SK-N-SH treated with all-trans-retinoic acid at 6 μM for 48 hours (cell line): ENCODE measurements around the gene PEAK3.

Source experiments
- ATAC-seq: fragments of 200-7000 bp; cut with Tn5 transposase; 3 replicates; pipeline ENCODE4 v1.9.1; 2020; ENCODE audit warnings: mild to moderate bottlenecking, moderate library complexity
- BACH2 ChIP-seq: fragments of 250-450 bp; sonication (Bioruptor Pico); IDR thresholded peaks from 2 replicates; pipeline ENCODE4 v1.9.0; 2021; ENCODE audit warnings: mild to moderate bottlenecking, borderline replicate concordance
- CSDC2 ChIP-seq: fragments of 250-450 bp; sonication (Bioruptor Pico); IDR thresholded peaks from 2 replicates; pipeline ENCODE4 v1.5.0; 2020; ENCODE audit warnings: mild to moderate bottlenecking, moderate library complexity
- CSRNP3 ChIP-seq: fragments of 250-450 bp; sonication (Bioruptor Pico); IDR thresholded peaks from 2 replicates; pipeline ENCODE4 v1.5.1; 2021; ENCODE audit warnings: mild to moderate bottlenecking, moderate library complexity
- GLIS3 ChIP-seq: fragments of 250-450 bp; sonication (Bioruptor Pico); IDR thresholded peaks from 2 replicates; pipeline ENCODE4 v1.5.0; 2020; ENCODE audit warnings: mild to moderate bottlenecking, moderate library complexity
- OSR1 ChIP-seq: fragments of 250-450 bp; sonication (Bioruptor Pico); IDR thresholded peaks from 2 replicates; pipeline ENCODE4 v1.8.0; 2022; ENCODE audit warnings: moderate library complexity, mild to moderate bottlenecking, inconsistent platforms
- PATZ1 ChIP-seq: fragments of 250-450 bp; sonication (Bioruptor Pico); IDR thresholded peaks from 2 replicates; pipeline ENCODE4 v1.8.0; 2020; ENCODE audit warnings: mild to moderate bottlenecking, moderate library complexity, borderline replicate concordance
- POU6F1 ChIP-seq: fragments of 250-450 bp; sonication (Bioruptor Pico); IDR thresholded peaks from 2 replicates; pipeline ENCODE4 v1.8.0; 2021; ENCODE audit warnings: low read depth, mild to moderate bottlenecking, moderate library complexity, borderline replicate concordance
- PPARA ChIP-seq: fragments of 250-450 bp; sonication (Bioruptor Pico); IDR thresholded peaks from 2 replicates; pipeline ENCODE4 v1.5.0; 2020; ENCODE audit warnings: mild to moderate bottlenecking, borderline replicate concordance
- SNAI2 ChIP-seq: fragments of 250-450 bp; sonication (Bioruptor Pico); IDR thresholded peaks from 2 replicates; pipeline ENCODE4 v1.5.0; 2020; ENCODE audit warnings: mild to moderate bottlenecking, moderate library complexity
- TCF4 ChIP-seq: fragments of 250-450 bp; sonication (Bioruptor Pico); IDR thresholded peaks from 2 replicates; pipeline ENCODE4 v1.8.0; 2021; ENCODE audit warnings: mild to moderate bottlenecking, moderate library complexity, borderline replicate concordance
- TOX ChIP-seq: fragments of 250-450 bp; sonication (Bioruptor Pico); IDR thresholded peaks from 2 replicates; pipeline ENCODE4 v1.8.0; 2021; ENCODE audit warnings: mild to moderate bottlenecking, moderate library complexity, borderline replicate concordance
- TSHZ2 ChIP-seq: fragments of 250-450 bp; sonication (Bioruptor Pico); IDR thresholded peaks from 2 replicates; pipeline ENCODE4 v1.5.0; 2020; ENCODE audit warnings: mild to moderate bottlenecking, moderate library complexity
- ZC3H10 ChIP-seq: fragments of 250-450 bp; sonication (Bioruptor Pico); IDR thresholded peaks from 2 replicates; pipeline ENCODE4 v1.5.1; 2021; ENCODE audit warnings: mild to moderate bottlenecking, moderate library complexity
- ZFP3 ChIP-seq: fragments of 250-450 bp; sonication (Bioruptor Pico); IDR thresholded peaks from 2 replicates; pipeline ENCODE4 v1.5.0; 2020; ENCODE audit warnings: mild to moderate bottlenecking, moderate library complexity
- ZFP30 ChIP-seq: fragments of 450-650 bp; formaldehyde crosslinking; IDR thresholded peaks from 2 replicates; pipeline ENCODE4 v1.5.0; 2022; ENCODE audit warnings: mild to moderate bottlenecking, moderate library complexity
- ZNF565 ChIP-seq: fragments of 450-650 bp; formaldehyde crosslinking; conservative IDR thresholded peaks from 2 replicates; pipeline ENCODE4 v1.5.0; 2020; ENCODE audit warnings: low read depth, mild to moderate bottlenecking, moderate library complexity
- ZNF70 ChIP-seq: fragments of 450-650 bp; formaldehyde crosslinking; IDR thresholded peaks from 2 replicates; pipeline ENCODE4 v1.5.0; 2020; ENCODE audit warnings: mild to moderate bottlenecking, moderate library complexity
- ZNF8 ChIP-seq: fragments of 450-650 bp; formaldehyde crosslinking; IDR thresholded peaks from 2 replicates; pipeline ENCODE4 v1.5.0; 2020; ENCODE audit warnings: mild to moderate bottlenecking, moderate library complexity

Gene PEAK3

GRCh38 chr19:2230033-2230531 is 51.9 kb downstream of the PEAK3 start:
- no peak for TF ChIP-seq ZNF565 (CRISPR knock-in tag)
- TF ChIP-seq TCF4, result no peak
- no peak for TF ChIP-seq PATZ1
- no peak for TF ChIP-seq CSRNP3 (CRISPR knock-in tag)
- TF ChIP-seq ZNF70 (CRISPR knock-in tag), result no peak
- no peak for ATAC-seq

GRCh38 chr19:2229103-2230032 is 52.6 kb downstream of the PEAK3 start:
- ATAC-seq, result no peak
- TF ChIP-seq ZNF565 (CRISPR knock-in tag) (no peak), TOX (CRISPR knock-in tag) (no peak), GLIS3 (CRISPR knock-in tag) (no peak), ZNF8 (CRISPR knock-in tag) (no peak), CSRNP3 (CRISPR knock-in tag) (no peak), SNAI2 (CRISPR knock-in tag) (no peak), ZFP3 (no peak), OSR1 (CRISPR knock-in tag) (no peak), ZFP30 (CRISPR knock-in tag) (no peak), BACH2 (no peak), TSHZ2 (CRISPR knock-in tag) (no peak), ZC3H10 (no peak), ZNF70 (CRISPR knock-in tag) (no peak), POU6F1 (CRISPR knock-in tag) (no peak), CSDC2 (CRISPR knock-in tag) (no peak), PPARA (CRISPR knock-in tag) (no peak)

- no peak for ATAC-seq
- no peak for TF ChIP-seq ZNF70 (CRISPR knock-in tag)
- no peak for TF ChIP-seq SNAI2 (CRISPR knock-in tag)
- no peak for TF ChIP-seq GLIS3 (CRISPR knock-in tag)
Observed at GRCh38 chr19:2228157-2229030, 53.6 kb downstream of the PEAK3 start.
